ENCODE measurements around the gene HEBP2. TPM values are rescaled to one million over a fixed set of nuclear protein-coding genes. Genes with fewer than 3 reads are reported as not detected.

The HEBP2 gene
- total RNA-seq, 1 experiment from 2014 or later: 51.6 TPM

- no TSS peak for BruUV-seq (replicated peaks)
- ATAC-seq (peak; percentile 5; the same call in 1 of the 2 replicates), DNase-seq (ENCODE audit: low read depth, low spot score) (no peak)
- CTCF ChIA-PET: interaction anchor here (0.9 to 1.5 kb wide), 5 partner anchors 15 to 289 kb away, joined by 3 to 10 read pairs (median 5); no protein-coding TSS in a partner anchor
- no peaks in the 10 kb centered on the region for H3K27me3 ChIP-seq (ENCODE audit: insufficient read depth, low read length)
- POLR2A ChIA-PET: no interaction called here
- H3K4me3 ChIP-seq (replicated peaks in 1 of 2; ENCODE audit: low read depth in 1 of 2, low read length in 2 of 2): peak overlapping the region; percentile 77 to 84
- intact Hi-C loops (cut with micrococcal nuclease): loop anchor here (1.0 to 2.0 kb wide), 3 partner anchors 116 to 404 kb away; no protein-coding TSS in a partner anchor
- H3K4me2 ChIP-seq (ENCODE audit: low read length): peak overlapping the region; percentile 79
- peaks cover 8 to 20% of the 10 kb centered on the region in 2 experiments; a peak in 3 of 4 replicates for H3K4me1 ChIP-seq (ENCODE audit: control insufficient read depth in 1 of 2, insufficient read depth in 2 of 2, low read length in 2 of 2)
- RAD21 ChIA-PET (ENCODE audit: low non-redundant PET in 1 of 2, low total read pairs in 2 of 2, uncharacterized antibody in 2 of 2, unreplicated experiment in 2 of 2): no interaction called here
- H3K9me2 ChIP-seq (ENCODE audit: insufficient read depth): no peaks in the 10 kb centered on the region
- no peaks in the 10 kb centered on the region for H4K20me1 ChIP-seq (ENCODE audit: insufficient read depth)
- H2AFZ ChIP-seq (ENCODE audit: low read depth, low read length, poor library complexity, severe bottlenecking): no peak overlapping the region
- no peaks in the 10 kb centered on the region for H3K9me3 ChIP-seq (ENCODE audit: control insufficient read depth in 1 of 2, insufficient read depth in 1 of 2, low read depth in 1 of 2, low read length in 2 of 2)
- peak overlapping the region; percentile 80 for H3K27ac ChIP-seq (ENCODE audit: low read depth, low read length)
- no peaks in the 10 kb centered on the region; the same call in 1 of the 2 replicates for H3K79me2 ChIP-seq (ENCODE audit: insufficient read depth, low read length)
- peaks cover 19 to 25% of the 10 kb centered on the region in 2 experiments; a peak in 3 of 4 replicates for H3K36me3 ChIP-seq (ENCODE audit: control insufficient read depth in 1 of 2, insufficient read depth in 2 of 2, low read length in 2 of 2)
- no peak for TF ChIP-seq EZH2phosphoT487 (IDR thresholded peaks at IDR 0.05; ENCODE audit: borderline replicate concordance)
- TF ChIP-seq CBX3 (IDR thresholded peaks at IDR 0.05; ENCODE audit: low read depth): no peak
- TF ChIP-seq ZFX (IDR thresholded peaks at IDR 0.05): peak; percentile 30
- TF ChIP-seq EGR1 (IDR thresholded peaks at IDR 0.05; ENCODE audit: low read depth): no peak
- peak overlapping the region; percentile 82 for H3K9ac ChIP-seq (ENCODE audit: low read length)
Observed at GRCh38 chr6:138404666-138405337, 779 bp downstream of the HEBP2 start.

- POLR2A ChIA-PET: no interaction called here
Observed at GRCh38 chr6:138405816-138406413, 1.9 kb downstream of the HEBP2 start.

More at GRCh38 chr6:138405816-138406413, 1.9 kb downstream of the HEBP2 start:
- H2AFZ ChIP-seq (ENCODE audit: low read depth, low read length, poor library complexity, severe bottlenecking): no peak overlapping the region
- BruUV-seq (replicated peaks): TSS peak; percentile 41
- TF ChIP-seq SIN3A (IDR thresholded peaks at IDR 0.05; ENCODE audit: low read depth): no peak
- no peak for TF ChIP-seq SP1 (IDR thresholded peaks at IDR 0.05; ENCODE audit: low read depth)
- H3K4me3 ChIP-seq (replicated peaks in 1 of 2; ENCODE audit: low read depth in 1 of 2, low read length in 2 of 2): no peak overlapping the region
- no peak overlapping the region for H3K9ac ChIP-seq (ENCODE audit: low read length)
- intact Hi-C loops (cut with micrococcal nuclease): loop anchor here (2.0 kb wide), 1 partner anchor 117 kb away; no protein-coding TSS in a partner anchor
- H3K4me1 ChIP-seq (ENCODE audit: control insufficient read depth in 1 of 2, insufficient read depth in 2 of 2, low read length in 2 of 2): peaks cover 12 to 25% of the 10 kb centered on the region in 2 experiments
- no peaks in the 10 kb centered on the region for H3K9me2 ChIP-seq (ENCODE audit: insufficient read depth)
- ChIA-PET CTCF (interaction anchor here (0.9 kb wide), 1 partner anchor 289 kb away, joined by 3 read pairs; no protein-coding TSS in a partner anchor), RAD21 (ENCODE audit: low non-redundant PET in 1 of 2, low total read pairs in 2 of 2, uncharacterized antibody in 2 of 2, unreplicated experiment in 2 of 2) (no interaction called here)
- H3K36me3 ChIP-seq (ENCODE audit: control insufficient read depth in 1 of 2, insufficient read depth in 2 of 2, low read length in 2 of 2): peaks cover 19 to 27% of the 10 kb centered on the region in 2 experiments; a peak in 3 of 4 replicates
- no peak overlapping the region for H3K4me2 ChIP-seq (ENCODE audit: low read length)
- no peak overlapping the region for H3K27ac ChIP-seq (ENCODE audit: low read depth, low read length)
- DNase-seq (ENCODE audit: low read depth, low spot score): no peak
- no peaks in the 10 kb centered on the region for H4K20me1 ChIP-seq (ENCODE audit: insufficient read depth)
- no peaks in the 10 kb centered on the region for H3K27me3 ChIP-seq (ENCODE audit: insufficient read depth, low read length)
- H3K79me2 ChIP-seq (ENCODE audit: insufficient read depth, low read length): no peaks in the 10 kb centered on the region; the same call in 1 of the 2 replicates
- ATAC-seq: no peak
- no peaks in the 10 kb centered on the region for H3K9me3 ChIP-seq (ENCODE audit: control insufficient read depth in 1 of 2, insufficient read depth in 1 of 2, low read depth in 1 of 2, low read length in 2 of 2)
